ENCODE data around the gene HPD. TPM values are rescaled to one million over a fixed set of nuclear protein-coding genes. Genes with fewer than 3 reads are reported as not detected.

The HPD gene
- total and polyA plus RNA-seq, 2 of the 4 experiments (the other 2 are of a cell fraction): 0.15 to 0.18 TPM

- Histone ChIP-seq H3K36me3 (ENCODE audit: control insufficient read depth, insufficient read depth, low read length) (peaks cover 51% of the 10 kb centered on the region), H3K14ac (replicated peaks; ENCODE audit: low read depth, low read length) (no peak overlapping the region), H3K9me3 (ENCODE audit: control insufficient read depth, insufficient read depth, low read length) (no peaks in the 10 kb centered on the region), H3K27ac (ENCODE audit: insufficient read depth, low read length) (no peak overlapping the region), H2AK5ac (ENCODE audit: low read depth, low read length) (no peak overlapping the region), H3K18ac (ENCODE audit: low read depth, low read length) (no peak overlapping the region), H4K5ac (ENCODE audit: low read depth, low read length) (no peak overlapping the region), H3K4me1 (ENCODE audit: control insufficient read depth, insufficient read depth, low read length) (no peaks in the 10 kb centered on the region), H2BK120ac (ENCODE audit: low read depth, low read length) (no peak overlapping the region), H2BK20ac (ENCODE audit: low read depth, low read length) (no peak overlapping the region), H3K79me1 (ENCODE audit: low read depth in 1 of 2, low read length in 2 of 2) (peaks cover 13 to 31% of the 10 kb centered on the region in 2 experiments), H3K9me1 (ENCODE audit: insufficient read depth, low read length) (no peaks in the 10 kb centered on the region), H4K91ac (ENCODE audit: insufficient read depth, low read depth, low read length) (no peak overlapping the region), H2AFZ (replicated peaks; ENCODE audit: low read length, poor library complexity) (no peak overlapping the region), H2BK15ac (ENCODE audit: low read depth, low read length) (no peak overlapping the region), H3K23ac (ENCODE audit: low read depth, low read length) (no peak overlapping the region), H2AK9ac (replicated peaks; ENCODE audit: low read depth, low read length, poor library complexity) (peak overlapping the region; percentile 16), H2BK5ac (ENCODE audit: low read depth, low read length, poor library complexity, severe bottlenecking) (no peak overlapping the region), H3K9ac (ENCODE audit: low read depth, low read length) (no peak overlapping the region), H3K4ac (ENCODE audit: low read depth, low read length) (no peak overlapping the region), H3K4me3 (ENCODE audit: insufficient read depth, low read depth, low read length) (no peak overlapping the region), H3K56ac (ENCODE audit: extremely low read depth, insufficient read depth, low read length) (no peak overlapping the region), H3K27me3 (ENCODE audit: control insufficient read depth, insufficient read depth, low read length) (no peaks in the 10 kb centered on the region), H3K4me2 (ENCODE audit: low read depth, low read length) (no peak overlapping the region), H4K20me1 (ENCODE audit: insufficient read depth, low read length) (peaks cover 6% of the 10 kb centered on the region; the same call in 1 of the 2 replicates), H4K8ac (ENCODE audit: low read depth in 2 of 2, low read length in 2 of 2) (no peak overlapping the region)
- in situ Hi-C loops (cut with MboI; ENCODE audit: low sequenced_read_pairs): no loop called here
- TF ChIP-seq RCOR1 (IDR thresholded peaks at IDR 0.05; ENCODE audit: insufficient replicate concordance, low read length): no peak
- TF ChIP-seq CTCF (conservative IDR thresholded peaks at IDR 0.05; ENCODE audit: low read depth, low read length): no peak
- no peak for TF ChIP-seq CHD1 (IDR thresholded peaks at IDR 0.05; ENCODE audit: low read depth, low read length)
- TF ChIP-seq NFE2L2 (IDR thresholded peaks at IDR 0.05; ENCODE audit: low read depth, low read length): no peak
- no peak for TF ChIP-seq USF2 (IDR thresholded peaks at IDR 0.05; ENCODE audit: low read depth, low read length)
- no peak for TF ChIP-seq SMC3 (IDR thresholded peaks at IDR 0.05; ENCODE audit: low read depth, low read length)
- TF ChIP-seq BHLHE40 (IDR thresholded peaks at IDR 0.05; ENCODE audit: low read depth, low read length): no peak
- TF ChIP-seq FOS (IDR thresholded peaks at IDR 0.05; ENCODE audit: low read depth, low read length): no peak
- no peak for TF ChIP-seq MAFK (IDR thresholded peaks at IDR 0.05; ENCODE audit: low read depth, low read length)
- no peak for TF ChIP-seq RAD21 (IDR thresholded peaks at IDR 0.05; ENCODE audit: low read length)
- no peak for TF ChIP-seq RFX5 (IDR thresholded peaks at IDR 0.05; ENCODE audit: low read depth, low read length)
- no peak for TF ChIP-seq POLR2A (IDR thresholded peaks at IDR 0.05; ENCODE audit: low read depth, low read length)
- no peak for TF ChIP-seq MXI1 (IDR thresholded peaks at IDR 0.05; ENCODE audit: borderline replicate concordance, low read depth, low read length)
- TF ChIP-seq ELK1 (IDR thresholded peaks at IDR 0.05; ENCODE audit: borderline replicate concordance, low read depth, low read length): no peak
- TF ChIP-seq MAZ (IDR thresholded peaks at IDR 0.05; ENCODE audit: borderline replicate concordance, low read depth, low read length): no peak
- TF ChIP-seq CEBPB (IDR thresholded peaks at IDR 0.05; ENCODE audit: low read depth, low read length): no peak
- BruUV-seq (replicated peaks): TSS peak; percentile 81
- CTCF ChIA-PET: no interaction called here
- WGBS, 2 experiments (ENCODE audit: extremely low coverage in 2 of 2, insufficient read length in 1 of 2): 90% methylated on average over 15 of the region's 29 CpGs; no CpG with 5 or more reads in 1 of the 2 experiments
- POLR2A ChIA-PET (ENCODE audit: unreplicated experiment): no interaction called here
- no peak for ATAC-seq (ENCODE audit: low read depth)
- no peak for DNase-seq
- dilution Hi-C loops (cut with HindIII; ENCODE audit: low sequenced_read_pairs, unreplicated experiment): no loop called here
- intact Hi-C loops (cut with micrococcal nuclease): no loop called here
Measured at GRCh38 chr12:121830588-121831265, 27.9 kb downstream of the HPD start.
